ENCODE data around the gene DSTYK.
"Not testable (repeated sequence)": the region's sequence is repeated elsewhere in the genome, so short reads cannot be mapped to it uniquely, and the experiment has no call there.

The DSTYK gene

DNA sequence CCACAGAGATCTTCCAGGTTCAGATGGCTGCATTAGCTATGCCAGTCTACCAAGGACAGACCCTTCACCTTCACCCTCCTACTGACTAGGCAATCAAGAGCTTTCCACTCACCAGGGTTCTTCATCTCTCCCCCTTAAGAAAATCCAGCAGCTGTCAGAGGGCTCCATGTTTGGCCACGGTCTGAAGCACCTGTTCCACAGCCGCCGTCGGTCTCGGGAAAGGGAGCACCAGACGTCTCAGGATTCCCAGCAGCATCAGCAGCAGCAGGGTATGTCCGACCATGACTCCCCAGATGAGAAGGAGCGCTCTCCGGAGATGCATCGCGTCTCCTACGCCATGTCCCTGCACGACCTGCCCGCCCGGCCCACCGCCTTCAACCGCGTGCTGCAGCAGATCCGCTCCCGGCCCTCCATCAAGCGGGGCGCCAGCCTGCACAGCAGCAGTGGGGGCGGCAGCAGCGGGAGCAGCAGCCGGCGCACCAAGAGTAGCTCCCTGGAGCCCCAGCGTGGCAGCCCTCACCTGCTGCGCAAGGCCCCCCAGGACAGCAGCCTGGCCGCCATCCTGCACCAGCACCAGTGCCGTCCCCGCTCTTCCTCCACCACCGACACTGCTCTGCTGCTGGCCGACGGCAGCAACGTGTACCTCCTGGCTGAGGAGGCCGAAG lies 30.0 kb upstream of the DSTYK start:
- DNase-seq: no peak

- DNase-seq: no peak
Observed at GRCh38 chr1:205240569-205240968, 29.1 kb upstream of the DSTYK start.

DNA sequence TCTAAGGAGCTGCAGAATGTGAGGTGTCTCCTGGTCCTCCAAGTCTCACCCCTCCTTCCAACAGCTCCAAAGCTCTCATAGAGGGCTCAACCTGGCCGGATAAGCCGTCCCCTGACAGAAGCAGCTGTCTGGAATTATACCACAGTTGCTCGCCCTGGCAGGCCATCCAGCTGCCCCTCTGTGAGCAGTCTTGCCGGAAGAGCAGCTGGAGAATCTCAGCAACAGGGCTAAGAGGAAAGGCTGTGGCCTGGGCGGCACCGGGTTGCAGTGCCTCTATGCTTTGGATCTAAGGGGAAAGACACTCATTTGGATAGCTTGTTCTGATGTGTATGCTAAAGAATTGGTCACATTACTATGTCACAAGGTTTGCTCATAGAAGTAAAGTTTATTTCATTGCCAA lies 28.6 kb upstream of the DSTYK start:
- no peak for DNase-seq

DNA sequence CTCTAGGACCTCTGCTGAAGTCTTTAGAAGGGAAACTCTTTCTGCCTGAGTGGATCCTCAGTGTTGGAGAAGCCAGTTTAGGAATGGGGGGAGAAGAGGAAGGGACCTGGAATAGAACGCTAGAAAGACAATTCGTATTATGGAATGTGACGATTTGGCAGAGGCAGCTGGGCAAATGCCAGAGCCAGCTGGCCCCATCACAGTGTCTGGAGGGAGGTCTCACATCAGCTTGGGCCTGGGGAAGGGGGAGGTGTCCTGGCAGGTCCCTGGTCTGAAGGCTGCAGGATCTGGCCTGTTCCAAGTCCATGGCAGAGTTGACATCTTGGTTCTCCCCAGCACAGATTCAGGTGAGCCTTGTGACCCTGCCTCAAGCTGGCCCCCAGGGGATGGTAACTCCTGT lies 27.6 kb upstream of the DSTYK start:
- DNase-seq: no peak

GRCh38 chr1:205237526-205238484 lies 26.3 kb upstream of the DSTYK start:
- no peak for DNase-seq

DNA sequence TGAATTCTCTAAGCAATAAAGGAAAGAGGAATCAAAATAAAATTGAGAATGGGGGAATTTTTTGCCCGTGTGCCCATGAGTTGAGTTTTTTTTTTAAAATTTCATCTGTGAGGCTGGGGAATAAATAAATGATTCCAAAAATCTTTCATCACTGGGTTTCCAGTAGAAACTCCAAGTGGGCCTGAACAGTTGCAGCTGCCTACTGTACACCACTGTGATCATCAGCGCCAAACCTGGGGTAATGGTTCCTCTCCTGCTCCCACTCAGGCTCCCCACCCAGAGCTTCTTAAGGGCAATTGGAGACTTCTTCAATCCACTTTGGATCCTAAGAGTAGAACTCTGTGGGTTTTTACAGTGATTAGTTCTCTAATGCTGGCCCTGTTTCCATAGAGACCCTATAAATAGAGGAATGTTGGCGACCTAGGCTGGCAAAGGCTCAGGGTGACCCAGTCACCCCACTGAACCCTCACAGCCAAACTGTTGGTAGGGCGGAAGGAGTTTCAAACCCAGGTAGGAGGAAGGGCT lies 25.5 kb upstream of the DSTYK start:
- no peak for DNase-seq

GRCh38 chr1:205236526-205236925 lies 25.0 kb upstream of the DSTYK start:
- DNase-seq: no peak

DNA sequence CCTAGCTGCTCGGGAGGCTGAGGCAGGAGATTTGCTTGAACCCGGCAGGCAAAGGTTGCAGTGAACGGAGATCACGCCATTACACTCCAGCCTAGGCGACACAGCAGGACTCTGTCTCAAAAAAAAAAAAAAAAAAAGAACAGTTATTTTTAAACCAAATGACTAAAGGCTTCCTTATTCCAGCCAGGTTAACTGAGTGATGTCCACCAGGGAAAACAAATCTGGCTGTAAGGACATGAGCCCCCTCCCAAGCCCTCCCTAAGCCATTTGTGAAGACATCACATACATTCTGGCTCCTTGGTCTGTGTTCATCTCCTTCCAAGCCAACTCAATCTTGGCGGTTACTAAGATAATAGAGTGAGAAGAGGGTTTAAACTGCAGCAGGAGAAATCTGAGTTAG lies 24.4 kb upstream of the DSTYK start:
- DNase-seq: no peak

GRCh38 chr1:205233986-205234385 lies 22.5 kb upstream of the DSTYK start:
- not testable (repeated sequence) for DNase-seq

DNA sequence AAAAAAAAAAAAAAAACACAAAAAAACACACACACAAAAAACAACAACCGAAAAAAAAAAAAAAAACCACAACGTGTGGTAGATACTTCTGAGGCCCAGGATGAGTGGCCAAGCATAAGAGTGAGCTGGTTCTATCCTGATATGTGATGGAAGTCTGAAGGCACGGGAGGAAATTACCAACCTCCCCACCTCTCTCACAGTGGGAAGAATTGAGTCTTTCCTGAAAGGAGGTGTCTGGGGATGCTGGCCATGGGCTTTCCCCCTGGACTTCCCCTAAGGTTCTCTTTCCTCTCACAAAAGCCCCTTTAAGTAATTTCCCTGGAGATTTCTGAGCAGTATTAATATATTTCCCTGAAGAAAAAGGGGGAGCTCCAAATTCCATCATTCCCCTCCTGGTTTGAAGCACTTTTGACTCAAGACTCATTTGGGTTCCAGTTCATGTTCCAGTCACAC lies 21.5 kb upstream of the DSTYK start:
- no peak for DNase-seq

GRCh38 chr1:205232127-205232820 lies 20.8 kb upstream of the DSTYK start:
- no peak for DNase-seq

DNA sequence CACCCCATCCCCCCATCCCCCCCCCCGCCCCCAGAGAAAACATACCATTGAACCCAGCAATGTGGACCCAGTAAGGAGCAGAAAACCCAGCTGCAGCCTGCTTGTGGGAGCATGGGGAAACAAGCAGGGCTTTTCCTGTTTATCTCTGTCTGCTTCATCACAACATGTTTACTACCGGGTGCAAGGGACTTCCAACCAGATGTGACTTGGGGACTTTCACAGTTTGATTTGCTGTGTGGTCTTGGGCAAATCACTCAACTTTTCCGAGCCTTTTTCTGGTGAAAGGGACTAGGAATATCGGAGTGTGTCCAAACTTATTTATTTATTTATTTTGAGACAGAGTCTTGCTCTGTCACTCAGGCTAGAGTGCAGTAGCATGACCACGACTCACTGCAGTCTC lies 19.5 kb upstream of the DSTYK start:
- no peak for DNase-seq

GRCh38 chr1:205229916-205230700 lies 18.6 kb upstream of the DSTYK start:
- no peak for DNase-seq

DNA sequence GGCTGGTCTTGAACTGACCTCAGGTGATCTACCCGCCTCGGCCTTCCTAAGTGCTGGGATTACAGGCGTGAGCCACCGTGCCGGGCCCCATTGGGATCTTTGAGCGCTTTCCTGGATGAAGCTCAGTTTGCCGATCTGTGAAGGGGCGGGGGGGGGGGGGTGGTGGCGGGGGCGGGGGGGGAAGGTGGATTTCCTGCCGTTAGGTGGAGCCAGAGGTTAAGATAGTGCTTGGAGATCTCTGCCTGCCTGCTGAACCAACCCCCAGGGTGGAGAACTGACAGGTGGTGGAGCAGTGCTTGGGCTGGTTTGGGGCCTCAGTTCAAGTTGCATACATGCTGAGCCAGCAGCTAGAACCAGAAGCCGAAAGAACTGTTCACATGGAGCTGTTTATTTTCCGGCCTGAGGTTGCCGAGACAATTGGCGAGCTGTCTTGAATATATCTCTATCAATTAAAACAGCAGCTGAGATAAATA lies 17.9 kb upstream of the DSTYK start:
- peak; percentile 30 for DNase-seq

DNA sequence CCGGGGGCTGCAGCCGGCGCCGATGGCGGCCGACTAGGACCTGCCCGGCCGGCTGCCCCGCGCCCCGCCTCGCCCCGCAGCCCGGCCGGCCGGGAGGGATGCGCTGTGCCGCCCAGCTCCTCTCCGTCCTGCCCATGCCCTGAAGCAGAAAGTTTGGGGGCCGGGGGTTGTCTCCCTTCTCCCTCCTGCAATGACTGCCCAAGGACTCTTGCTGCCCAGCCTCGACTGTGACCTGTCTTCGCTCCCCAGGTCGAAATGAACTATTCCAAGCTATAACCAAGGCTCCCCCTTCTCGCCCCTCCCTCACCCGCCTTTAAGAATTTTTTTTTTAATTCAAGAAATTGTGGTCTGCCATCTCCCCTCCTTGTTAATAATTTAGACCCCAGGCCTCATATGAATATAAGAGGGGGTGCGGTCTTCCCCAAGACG lies 16.6 kb upstream of the DSTYK start:
- DNase-seq: no peak

DNA sequence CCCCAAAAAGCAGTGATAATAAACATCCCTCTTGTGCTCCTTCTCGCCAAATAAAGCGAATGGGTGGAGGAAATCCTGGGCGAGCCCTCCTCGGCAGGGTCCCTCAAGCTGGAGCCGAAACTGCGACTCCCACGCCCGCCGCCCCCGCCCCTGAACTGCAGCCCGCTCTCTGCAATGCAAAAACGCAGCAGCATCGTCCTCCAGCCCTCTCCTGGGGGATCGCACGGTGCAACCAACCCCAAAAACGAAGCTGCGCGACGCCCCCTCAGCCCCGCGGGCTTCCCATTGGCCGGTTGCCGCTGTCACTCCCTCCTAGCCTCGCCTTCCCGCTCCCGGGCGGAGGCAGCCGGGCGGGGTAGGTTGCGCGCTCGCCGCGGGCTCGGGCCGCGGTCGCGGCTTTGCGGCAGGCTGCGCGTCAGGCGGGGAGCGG lies 16.1 kb upstream of the DSTYK start, which contains the start of gene TMCC2:
TMCC2 (plus strand) TSS at position 363 of the 430 bp plus-strand sequence. CDS start 619 bp downstream, outside the sequence.
- DNase-seq: peak; percentile 92

DNA sequence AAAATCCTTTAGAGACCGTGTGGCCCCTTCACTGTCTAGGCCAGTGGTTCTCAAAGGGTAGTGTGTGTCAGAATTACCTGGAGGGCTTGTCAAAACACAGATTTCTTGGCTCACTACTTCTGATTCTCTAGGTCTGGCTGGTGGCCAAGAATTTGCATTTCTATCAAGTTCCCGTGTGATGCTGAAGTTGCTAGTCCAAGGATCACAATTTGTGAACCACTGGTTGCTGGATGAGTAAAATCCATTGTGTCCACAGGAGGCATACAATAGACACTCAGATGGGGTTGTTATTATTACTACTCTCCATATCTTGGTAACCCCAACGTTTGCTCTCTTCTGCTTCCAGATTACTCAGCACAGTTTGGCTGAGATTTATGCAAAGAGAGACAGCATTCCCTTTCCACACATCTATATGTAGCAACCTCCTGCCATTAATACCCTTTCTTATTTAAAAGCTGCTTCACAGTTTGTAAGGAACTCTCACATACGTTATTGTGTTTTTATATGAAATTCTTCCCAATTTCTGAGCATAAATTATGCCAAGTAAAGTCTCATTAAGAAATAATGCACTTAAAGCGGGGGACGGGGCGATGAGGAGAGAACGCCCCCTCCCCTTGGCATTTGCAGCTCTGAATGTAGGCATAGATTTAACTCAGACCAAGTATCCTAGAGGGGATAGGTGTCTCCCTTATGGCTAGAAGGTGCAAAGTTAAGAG lies 15.5 kb upstream of the DSTYK start:
- DNase-seq: peak; percentile 49

DNA sequence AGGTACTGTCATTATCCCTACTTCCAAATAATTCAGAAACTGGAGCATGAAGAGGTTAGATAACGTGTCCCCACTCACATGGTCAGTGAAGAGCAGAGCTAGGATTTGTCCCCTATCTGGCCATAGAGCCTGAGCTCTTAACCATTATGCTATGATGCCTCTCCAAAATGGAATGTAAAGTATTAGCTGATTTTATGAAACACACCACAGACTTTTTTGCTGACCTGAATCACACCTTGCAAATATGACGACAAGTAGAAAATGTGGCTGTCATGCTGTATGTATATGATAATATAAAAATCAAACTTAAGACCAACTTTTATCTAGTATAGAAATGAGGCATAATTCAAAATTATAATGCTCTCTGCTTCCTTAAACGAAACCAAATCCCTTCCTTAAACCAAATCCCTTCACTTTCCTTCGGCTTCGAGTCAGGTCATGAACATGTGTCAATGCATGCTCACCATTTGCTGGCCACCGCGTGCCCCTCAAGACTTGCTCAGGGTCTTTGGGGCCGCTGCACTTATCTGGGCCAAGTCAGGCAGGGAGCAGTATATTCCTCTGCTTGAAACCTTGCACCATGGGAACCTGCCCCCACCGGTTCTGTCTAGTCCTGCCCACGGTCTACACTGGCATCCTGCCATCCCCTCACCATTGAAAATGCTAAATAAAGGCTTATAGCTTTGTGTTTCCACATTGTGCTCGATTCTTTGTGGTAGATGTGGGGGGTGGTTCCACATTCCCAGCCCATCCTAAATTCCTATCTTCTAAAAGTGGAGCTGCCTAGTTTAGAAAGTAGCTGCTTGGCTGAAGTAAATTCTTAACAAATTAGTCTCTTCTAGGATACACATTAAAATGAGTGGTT lies 14.6 kb upstream of the DSTYK start:
- peak; percentile 71 for DNase-seq

- no peak for DNase-seq
Observed at GRCh38 chr1:205224736-205225135, 13.2 kb upstream of the DSTYK start.

DNA sequence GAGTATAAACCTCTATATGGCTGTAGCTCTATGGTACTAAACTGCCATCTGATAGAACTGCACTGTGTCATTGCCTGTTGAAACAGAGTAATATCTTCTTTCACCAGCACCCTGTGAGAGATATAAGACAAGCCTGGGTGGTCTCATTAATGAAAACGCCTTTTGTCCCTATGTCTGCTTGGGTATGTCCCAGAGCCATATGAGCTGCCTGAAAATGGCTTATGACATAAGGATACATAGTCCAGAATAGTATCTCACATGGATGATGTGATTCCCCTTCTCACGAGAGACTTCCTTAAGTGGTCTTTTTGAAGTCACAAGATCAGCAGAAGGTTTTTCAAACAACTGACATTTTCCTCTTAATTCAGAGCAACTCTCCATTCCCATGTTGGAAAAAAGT lies 8.9 kb upstream of the DSTYK start:
- no peak for DNase-seq

All from fibroblast of skin of back (primary cell).